ENCODE measurements around the gene NPTN.

DNA sequence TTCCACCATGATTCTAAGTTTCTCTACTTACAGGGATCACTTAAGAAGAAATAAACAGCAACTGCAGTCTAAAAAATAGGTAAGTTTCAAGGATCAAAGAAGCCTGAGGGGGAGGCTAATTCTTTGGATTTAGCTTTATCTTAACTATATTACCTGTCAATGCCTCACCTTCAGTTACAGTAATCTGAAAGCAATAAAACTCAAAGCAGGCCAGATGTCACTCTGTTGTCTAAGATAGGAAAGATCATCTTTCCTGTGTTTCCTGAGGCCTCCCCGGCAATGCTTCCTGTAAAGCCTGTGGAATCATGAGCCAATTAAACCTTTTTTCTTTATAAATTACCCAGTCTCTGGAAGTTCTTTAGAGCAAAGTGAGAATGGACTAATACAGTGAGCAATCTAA, 60.2 kb downstream of the NPTN start:
- TF ChIP-seq, protein P1, sequence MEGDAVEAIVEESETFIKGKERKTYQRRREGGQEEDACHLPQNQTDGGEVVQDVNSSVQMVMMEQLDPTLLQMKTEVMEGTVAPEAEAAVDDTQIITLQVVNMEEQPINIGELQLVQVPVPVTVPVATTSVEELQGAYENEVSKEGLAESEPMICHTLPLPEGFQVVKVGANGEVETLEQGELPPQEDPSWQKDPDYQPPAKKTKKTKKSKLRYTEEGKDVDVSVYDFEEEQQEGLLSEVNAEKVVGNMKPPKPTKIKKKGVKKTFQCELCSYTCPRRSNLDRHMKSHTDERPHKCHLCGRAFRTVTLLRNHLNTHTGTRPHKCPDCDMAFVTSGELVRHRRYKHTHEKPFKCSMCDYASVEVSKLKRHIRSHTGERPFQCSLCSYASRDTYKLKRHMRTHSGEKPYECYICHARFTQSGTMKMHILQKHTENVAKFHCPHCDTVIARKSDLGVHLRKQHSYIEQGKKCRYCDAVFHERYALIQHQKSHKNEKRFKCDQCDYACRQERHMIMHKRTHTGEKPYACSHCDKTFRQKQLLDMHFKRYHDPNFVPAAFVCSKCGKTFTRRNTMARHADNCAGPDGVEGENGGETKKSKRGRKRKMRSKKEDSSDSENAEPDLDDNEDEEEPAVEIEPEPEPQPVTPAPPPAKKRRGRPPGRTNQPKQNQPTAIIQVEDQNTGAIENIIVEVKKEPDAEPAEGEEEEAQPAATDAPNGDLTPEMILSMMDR (IDR thresholded peaks at IDR 0.05), result no peak
- TF ChIP-seq ZFX (IDR thresholded peaks at IDR 0.05; ENCODE audit: borderline replicate concordance), result no peak

Measured in 22Rv1 (cell line).